HepG2 (cell line): ENCODE measurements around the gene CNTNAP1. TPM values are rescaled to one million over a fixed set of nuclear protein-coding genes. Genes with fewer than 3 reads are reported as not detected.

Source experiments
- CEBPG ChIP-seq: IDR thresholded peaks from 2 replicates; pipeline ENCODE4 v1.6.1; 2016
- EEA1 ChIP-seq: sonication (generic); formaldehyde crosslinking; IDR thresholded peaks from 2 replicates; pipeline ENCODE4 v1.5.1; 2020; ENCODE audit warnings: mild to moderate bottlenecking, missing genetic modification reagents, borderline replicate concordance
- ERF ChIP-seq: IDR thresholded peaks from 2 replicates; pipeline ENCODE4 v1.6.1; 2018; ENCODE audit warnings: missing biosample characterization, missing genetic modification reagents
- GTF2F1 ChIP-seq: fragments of 150-350 bp; IDR thresholded peaks from 2 replicates; pipeline ENCODE4 v1.6.1; 2014; ENCODE audit warnings: low read length
- HOXA3 ChIP-seq: sonication (generic); formaldehyde crosslinking; IDR thresholded peaks from 2 replicates; pipeline ENCODE4 v1.5.0; 2020; ENCODE audit warnings: missing genetic modification reagents
- HOXA9 ChIP-seq: sonication (generic); formaldehyde crosslinking; IDR thresholded peaks from 2 replicates; pipeline ENCODE4 v1.8.1; 2022; ENCODE audit warnings: missing genetic modification reagents, mild to moderate bottlenecking, moderate library complexity, borderline replicate concordance
- KLF12 ChIP-seq: sonication (generic); formaldehyde crosslinking; IDR thresholded peaks from 2 replicates; pipeline ENCODE4 v1.4.0; 2020; ENCODE audit warnings: missing genetic modification reagents, borderline replicate concordance
- RBFOX2 ChIP-seq: fragments of 200-400 bp; formaldehyde crosslinking; IDR thresholded peaks from 2 replicates; pipeline ENCODE4 v1.6.1; 2017; ENCODE audit warnings: low read depth, mild to moderate bottlenecking, low read length
- RBM22 ChIP-seq: fragments of 200-400 bp; formaldehyde crosslinking; optimal IDR thresholded peaks from 2 replicates; pipeline ENCODE3; 2017; ENCODE audit warnings: mild to moderate bottlenecking, low read length, moderate library complexity
- SETDB1 ChIP-seq: sonication (generic); formaldehyde crosslinking; IDR thresholded peaks from 2 replicates; pipeline ENCODE4 v1.5.1; 2020; ENCODE audit warnings: missing genetic modification reagents, mild to moderate bottlenecking, borderline replicate concordance
- SKI ChIP-seq: fragments of 450-650 bp; IDR thresholded peaks from one replicate; pipeline ENCODE4 v1.6.1; 2018; ENCODE audit warnings: mild to moderate bottlenecking; ENCODE audit not compliant: partially characterized antibody
- SMC3 ChIP-seq: IDR thresholded peaks from 2 replicates; pipeline ENCODE4 v1.6.1; 2011; ENCODE audit warnings: low read length, improper control_type of control experiment
- SRSF4 ChIP-seq: fragments of 200-400 bp; formaldehyde crosslinking; IDR thresholded peaks from one replicate; pipeline ENCODE4 v1.6.1; 2018; ENCODE audit warnings: mild to moderate bottlenecking, low read depth, low read length, moderate library complexity; ENCODE audit not compliant: poor library complexity, severe bottlenecking
- TBL1XR1 ChIP-seq: fragments of 150-350 bp; IDR thresholded peaks from 2 replicates; pipeline ENCODE4 v1.6.1; 2014; ENCODE audit warnings: borderline replicate concordance, low read length; ENCODE audit not compliant: partially characterized antibody
- ZFX ChIP-seq: sonication (generic); formaldehyde crosslinking; IDR thresholded peaks from 2 replicates; pipeline ENCODE4 v1.4.0; 2020; ENCODE audit warnings: mild to moderate bottlenecking, low read depth, missing genetic modification reagents, moderate library complexity
- ZNF530 ChIP-seq: sonication (generic); formaldehyde crosslinking; IDR thresholded peaks from 2 replicates; pipeline ENCODE4 v1.5.0; 2020; ENCODE audit warnings: low read depth, mild to moderate bottlenecking, missing genetic modification reagents
- ZNF546 ChIP-seq: sonication (generic); formaldehyde crosslinking; conservative IDR thresholded peaks from 2 replicates; pipeline ENCODE4 v1.8.1; 2023; ENCODE audit warnings: mild to moderate bottlenecking, missing genetic modification reagents
- ZNF547 ChIP-seq: sonication (generic); formaldehyde crosslinking; IDR thresholded peaks from 2 replicates; pipeline ENCODE4 v1.5.1; 2020; ENCODE audit warnings: mild to moderate bottlenecking, missing genetic modification reagents
- ZNF577 ChIP-seq: sonication (generic); formaldehyde crosslinking; IDR thresholded peaks from 2 replicates; pipeline ENCODE4 v1.4.0; 2020; ENCODE audit warnings: mild to moderate bottlenecking, low read depth, missing genetic modification reagents, borderline replicate concordance
- ZNF619 ChIP-seq: sonication (generic); formaldehyde crosslinking; IDR thresholded peaks from 2 replicates; pipeline ENCODE4 v1.4.0; 2020; ENCODE audit warnings: mild to moderate bottlenecking, missing genetic modification reagents
- polyA plus RNA-seq, 8 experiments: library from polyadenylated mRNA; depleted of rRNA in 3 of 8; stranded (reverse) in 7 of 8; unstranded in 1 of 8; fragments of >200 nt; fragmentation: Illumina TruSeq in 4 of 8; extraction: Trizol in 4 of 8; gene quantifications; 2 replicates each; pipeline versions ENCODE4 v1.2.1 to v1.2.3, GENCODE V29; 2011 to 2016; ENCODE audit warnings: low read depth in 4 of 8, missing spikeins in 1 of 8, mixed read lengths in 1 of 8; ENCODE audit not compliant: insufficient read depth in 1 of 8
- total RNA-seq, 5 experiments: library from RNA; depleted of rRNA; stranded (reverse); fragments of >200 nt; fragmentation: Illumina TruSeq; extraction: Trizol; gene quantifications; 2 replicates each; pipeline ENCODE4 v1.2.3, GENCODE V29; 2016; ENCODE audit warnings: low read depth in 1 of 5
- TF ChIP-seq, protein P1 (sequence below): sonication (generic); formaldehyde crosslinking; IDR thresholded peaks from 2 replicates; pipeline ENCODE4 v1.5.1; 2020; ENCODE audit warnings: missing genetic modification reagents, mild to moderate bottlenecking, borderline replicate concordance
- TF ChIP-seq, protein P2 (sequence below): sonication (generic); formaldehyde crosslinking; IDR thresholded peaks from 2 replicates; pipeline ENCODE4 v1.5.0; 2020; ENCODE audit warnings: mild to moderate bottlenecking, missing genetic modification reagents
- TF ChIP-seq, protein P3 (sequence below): sonication (generic); formaldehyde crosslinking; IDR thresholded peaks from 2 replicates; pipeline ENCODE4 v1.4.0; 2020; ENCODE audit warnings: missing genetic modification reagents
- TF ChIP-seq, protein P4 (sequence below): sonication (generic); formaldehyde crosslinking; IDR thresholded peaks from 2 replicates; pipeline ENCODE4 v1.5.1; 2020; ENCODE audit warnings: missing genetic modification reagents, mild to moderate bottlenecking, borderline replicate concordance

The CNTNAP1 gene
- total and polyA plus RNA-seq, 2 of the 13 experiments (the other 11 are each of a cell fraction or from before 2014, with no cell fraction given): 4.5 to 7.7 TPM

DNA sequence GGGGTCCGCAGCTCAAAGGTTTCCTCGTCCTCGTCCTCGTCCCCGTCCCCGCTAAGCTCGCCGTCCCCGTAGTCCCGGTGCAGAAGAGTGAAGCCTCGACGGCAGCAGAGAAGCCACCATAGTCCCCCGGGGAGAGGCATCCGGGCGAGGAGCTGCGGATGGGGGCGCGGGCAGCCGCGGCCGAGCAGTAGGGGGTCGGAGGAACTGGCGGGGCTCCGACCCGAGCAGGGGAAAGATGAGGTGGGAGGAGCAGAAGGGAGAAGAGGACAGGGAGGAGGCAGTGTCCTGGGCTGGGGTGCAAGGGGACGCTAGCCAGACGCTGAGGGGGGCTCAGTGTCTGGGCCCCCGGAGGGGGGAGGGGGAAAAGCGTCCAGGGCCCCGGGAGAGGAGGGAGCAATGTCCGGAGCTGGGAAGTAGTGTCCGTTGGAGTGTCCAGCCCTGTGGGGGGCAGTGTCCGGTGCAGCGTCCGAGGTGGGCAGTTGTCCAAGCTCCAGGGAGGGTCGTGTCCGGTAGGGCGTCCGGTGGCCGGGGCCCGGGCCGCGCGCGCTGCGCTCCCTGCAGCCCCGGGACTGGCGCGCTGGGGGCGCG lies 5.8 kb upstream of the CNTNAP1 start, which contains the start of gene PLEKHH3 (continued):
- TF ChIP-seq ERF (CRISPR knock-in tag): no peak; the same call in 1 of the 2 replicates
- TF ChIP-seq ZNF619 (CRISPR knock-in tag): no peak
- TF ChIP-seq HOXA9 (CRISPR knock-in tag): no peak
- TF ChIP-seq, protein P1, sequence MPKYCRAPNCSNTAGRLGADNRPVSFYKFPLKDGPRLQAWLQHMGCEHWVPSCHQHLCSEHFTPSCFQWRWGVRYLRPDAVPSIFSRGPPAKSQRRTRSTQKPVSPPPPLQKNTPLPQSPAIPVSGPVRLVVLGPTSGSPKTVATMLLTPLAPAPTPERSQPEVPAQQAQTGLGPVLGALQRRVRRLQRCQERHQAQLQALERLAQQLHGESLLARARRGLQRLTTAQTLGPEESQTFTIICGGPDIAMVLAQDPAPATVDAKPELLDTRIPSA: 0 out of 2 replicates have a peak, but pooled peaks have one; percentile 81
- TF ChIP-seq, protein P2, sequence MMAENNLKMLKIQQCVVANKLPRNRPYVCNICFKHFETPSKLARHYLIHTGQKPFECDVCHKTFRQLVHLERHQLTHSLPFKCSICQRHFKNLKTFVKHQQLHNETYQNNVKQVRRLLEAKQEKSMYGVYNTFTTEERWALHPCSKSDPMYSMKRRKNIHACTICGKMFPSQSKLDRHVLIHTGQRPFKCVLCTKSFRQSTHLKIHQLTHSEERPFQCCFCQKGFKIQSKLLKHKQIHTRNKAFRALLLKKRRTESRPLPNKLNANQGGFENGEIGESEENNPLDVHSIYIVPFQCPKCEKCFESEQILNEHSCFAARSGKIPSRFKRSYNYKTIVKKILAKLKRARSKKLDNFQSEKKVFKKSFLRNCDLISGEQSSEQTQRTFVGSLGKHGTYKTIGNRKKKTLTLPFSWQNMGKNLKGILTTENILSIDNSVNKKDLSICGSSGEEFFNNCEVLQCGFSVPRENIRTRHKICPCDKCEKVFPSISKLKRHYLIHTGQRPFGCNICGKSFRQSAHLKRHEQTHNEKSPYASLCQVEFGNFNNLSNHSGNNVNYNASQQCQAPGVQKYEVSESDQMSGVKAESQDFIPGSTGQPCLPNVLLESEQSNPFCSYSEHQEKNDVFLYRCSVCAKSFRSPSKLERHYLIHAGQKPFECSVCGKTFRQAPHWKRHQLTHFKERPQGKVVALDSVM (CRISPR knock-in tag): no peak
- TF ChIP-seq TBL1XR1: no peak
- peak; percentile 79; the same call in 1 of the 2 replicates for TF ChIP-seq ZNF547 (CRISPR knock-in tag)
- no peak for TF ChIP-seq SRSF4
- TF ChIP-seq, protein P3, sequence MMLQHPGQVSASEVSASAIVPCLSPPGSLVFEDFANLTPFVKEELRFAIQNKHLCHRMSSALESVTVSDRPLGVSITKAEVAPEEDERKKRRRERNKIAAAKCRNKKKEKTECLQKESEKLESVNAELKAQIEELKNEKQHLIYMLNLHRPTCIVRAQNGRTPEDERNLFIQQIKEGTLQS (CRISPR knock-in tag): no peak
- TF ChIP-seq RBFOX2: peak; percentile 76
- TF ChIP-seq CEBPG (CRISPR knock-in tag): no peak
- TF ChIP-seq SETDB1 (CRISPR knock-in tag): no peak
- TF ChIP-seq KLF12 (CRISPR knock-in tag): peak; percentile 83; the same call in 1 of the 2 replicates
- TF ChIP-seq SMC3: no peak
- TF ChIP-seq ZNF546 (CRISPR knock-in tag): 0 out of 2 replicates have a peak, but pooled peaks have one; percentile 8
- peak; percentile 41 for TF ChIP-seq ZFX (CRISPR knock-in tag)
- TF ChIP-seq EEA1 (CRISPR knock-in tag): 0 out of 2 replicates have a peak, but pooled peaks have one; percentile 47
- no peak for TF ChIP-seq ZNF530 (CRISPR knock-in tag)
- no peak for TF ChIP-seq ZNF577 (CRISPR knock-in tag)
- 0 out of 2 replicates have a peak, but pooled peaks have one; percentile 7 for TF ChIP-seq HOXA3 (CRISPR knock-in tag)
- no peak for TF ChIP-seq GTF2F1
- peak; percentile 25 for TF ChIP-seq SKI
- TF ChIP-seq, protein P4, sequence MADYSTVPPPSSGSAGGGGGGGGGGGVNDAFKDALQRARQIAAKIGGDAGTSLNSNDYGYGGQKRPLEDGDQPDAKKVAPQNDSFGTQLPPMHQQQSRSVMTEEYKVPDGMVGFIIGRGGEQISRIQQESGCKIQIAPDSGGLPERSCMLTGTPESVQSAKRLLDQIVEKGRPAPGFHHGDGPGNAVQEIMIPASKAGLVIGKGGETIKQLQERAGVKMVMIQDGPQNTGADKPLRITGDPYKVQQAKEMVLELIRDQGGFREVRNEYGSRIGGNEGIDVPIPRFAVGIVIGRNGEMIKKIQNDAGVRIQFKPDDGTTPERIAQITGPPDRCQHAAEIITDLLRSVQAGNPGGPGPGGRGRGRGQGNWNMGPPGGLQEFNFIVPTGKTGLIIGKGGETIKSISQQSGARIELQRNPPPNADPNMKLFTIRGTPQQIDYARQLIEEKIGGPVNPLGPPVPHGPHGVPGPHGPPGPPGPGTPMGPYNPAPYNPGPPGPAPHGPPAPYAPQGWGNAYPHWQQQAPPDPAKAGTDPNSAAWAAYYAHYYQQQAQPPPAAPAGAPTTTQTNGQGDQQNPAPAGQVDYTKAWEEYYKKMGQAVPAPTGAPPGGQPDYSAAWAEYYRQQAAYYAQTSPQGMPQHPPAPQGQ (CRISPR knock-in tag): 0 out of 2 replicates have a peak, but pooled peaks have one; percentile 66
- no peak for TF ChIP-seq RBM22
